ENCODE data around the gene CYP4F3. TPM values are rescaled to one million over a fixed set of nuclear protein-coding genes. Genes with fewer than 3 reads are reported as not detected.

The CYP4F3 gene
- total RNA-seq, 4 donors from 2014 or later, result 0.08 to 5.3 (median 0.81) TPM; not detected in 1

DNA sequence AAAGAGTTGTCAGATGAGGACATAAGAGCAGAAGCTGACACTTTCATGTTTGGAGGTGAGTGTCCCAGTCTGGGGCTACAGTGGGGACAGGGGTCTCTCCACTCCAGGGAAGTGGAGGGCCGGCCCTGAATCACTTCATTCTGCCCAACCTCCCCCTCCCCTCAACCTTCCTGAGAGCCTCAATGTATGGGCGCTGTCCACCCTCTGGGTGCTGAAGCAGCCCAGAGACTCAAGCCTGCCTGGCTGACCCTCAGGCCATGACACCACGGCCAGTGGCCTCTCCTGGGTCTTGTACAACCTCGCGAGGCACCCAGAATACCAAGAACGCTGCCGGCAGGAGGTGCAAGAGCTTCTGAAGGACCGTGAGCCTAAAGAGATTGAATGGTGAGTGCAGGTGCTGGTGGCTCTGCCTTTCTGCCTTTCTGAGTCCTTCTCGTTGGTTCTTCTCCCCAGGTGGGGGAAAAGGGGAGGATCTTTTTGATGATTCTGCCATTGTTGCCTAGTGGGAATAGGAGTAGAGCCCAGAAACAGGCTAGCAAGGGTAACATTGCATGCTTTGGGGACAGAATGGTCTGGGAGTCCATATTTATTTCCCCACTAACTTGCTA lies 16.9 kb upstream of the CYP4F3 start:
- no peak overlapping the region for H3K4me3 ChIP-seq
- H3K36me3 ChIP-seq, result no peaks in the 10 kb centered on the region
- H3K27ac ChIP-seq, result no peak overlapping the region
- H3K9me3 ChIP-seq, result no peaks in the 10 kb centered on the region
- H3K4me1 ChIP-seq, result no peaks in the 10 kb centered on the region
- no peak for TF ChIP-seq POLR2A (IDR thresholded peaks at IDR 0.05)
- no peak for TF ChIP-seq POLR2AphosphoS5 (IDR thresholded peaks at IDR 0.05)
- TF ChIP-seq, protein P1, sequence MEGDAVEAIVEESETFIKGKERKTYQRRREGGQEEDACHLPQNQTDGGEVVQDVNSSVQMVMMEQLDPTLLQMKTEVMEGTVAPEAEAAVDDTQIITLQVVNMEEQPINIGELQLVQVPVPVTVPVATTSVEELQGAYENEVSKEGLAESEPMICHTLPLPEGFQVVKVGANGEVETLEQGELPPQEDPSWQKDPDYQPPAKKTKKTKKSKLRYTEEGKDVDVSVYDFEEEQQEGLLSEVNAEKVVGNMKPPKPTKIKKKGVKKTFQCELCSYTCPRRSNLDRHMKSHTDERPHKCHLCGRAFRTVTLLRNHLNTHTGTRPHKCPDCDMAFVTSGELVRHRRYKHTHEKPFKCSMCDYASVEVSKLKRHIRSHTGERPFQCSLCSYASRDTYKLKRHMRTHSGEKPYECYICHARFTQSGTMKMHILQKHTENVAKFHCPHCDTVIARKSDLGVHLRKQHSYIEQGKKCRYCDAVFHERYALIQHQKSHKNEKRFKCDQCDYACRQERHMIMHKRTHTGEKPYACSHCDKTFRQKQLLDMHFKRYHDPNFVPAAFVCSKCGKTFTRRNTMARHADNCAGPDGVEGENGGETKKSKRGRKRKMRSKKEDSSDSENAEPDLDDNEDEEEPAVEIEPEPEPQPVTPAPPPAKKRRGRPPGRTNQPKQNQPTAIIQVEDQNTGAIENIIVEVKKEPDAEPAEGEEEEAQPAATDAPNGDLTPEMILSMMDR (IDR thresholded peaks at IDR 0.05), result no peak
- ATAC-seq, result no peak
- peaks cover 66% of the 10 kb centered on the region for H3K27me3 ChIP-seq
- no CpG with 5 or more reads among the region's 9 CpGs for whole genome bisulfite sequencing, 2 donors (ENCODE audit: low coverage in 1 of 2)

DNA sequence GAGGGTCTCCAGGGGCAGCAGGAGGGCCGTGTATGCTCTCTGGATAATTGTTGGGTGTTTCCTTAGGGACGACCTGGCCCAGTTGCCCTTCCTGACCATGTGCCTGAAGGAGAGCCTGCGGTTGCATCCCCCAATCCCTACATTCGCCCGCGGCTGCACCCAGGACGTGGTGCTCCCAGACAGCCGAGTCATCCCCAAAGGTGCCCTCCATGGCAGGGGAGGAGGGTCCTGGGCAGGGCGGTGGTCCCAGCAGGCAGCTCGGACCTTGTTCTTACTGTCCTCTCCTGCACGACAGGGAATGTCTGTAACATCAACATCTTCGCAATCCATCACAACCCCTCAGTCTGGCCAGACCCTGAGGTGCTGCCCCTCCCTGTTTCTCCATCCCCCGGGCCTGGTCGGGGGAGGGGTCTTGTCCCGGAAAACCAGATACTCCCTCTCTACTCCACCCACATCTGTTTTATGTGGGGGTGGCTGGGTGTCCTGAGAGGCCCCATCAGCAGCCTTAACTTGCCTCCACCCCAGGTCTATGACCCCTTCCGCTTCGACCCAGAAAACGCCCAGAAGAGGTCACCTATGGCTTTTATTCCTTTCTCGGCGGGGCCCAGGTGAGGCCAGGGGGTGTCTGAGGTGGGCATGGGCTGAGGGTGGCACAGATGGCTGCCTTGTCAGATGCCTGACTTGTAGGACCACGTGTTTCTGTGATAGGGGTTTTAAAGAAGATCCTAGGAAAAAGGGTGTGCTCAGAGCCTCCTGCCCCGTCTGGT lies 12.3 kb upstream of the CYP4F3 start:
- Histone ChIP-seq H3K27ac (no peak overlapping the region), H3K36me3 (no peaks in the 10 kb centered on the region), H3K4me1 (peaks cover 0 to 7% (median 0%) of the 10 kb centered on the region in 3 donors), H3K9me3 (no peaks in the 10 kb centered on the region), H3K4me3 (no peak overlapping the region), H3K27me3 (peaks cover 67% of the 10 kb centered on the region)
- TF ChIP-seq, protein P1 (IDR thresholded peaks at IDR 0.05), result no peak
- TF ChIP-seq POLR2AphosphoS5 (IDR thresholded peaks at IDR 0.05) (no peak), POLR2A (IDR thresholded peaks at IDR 0.05) (no peak), EP300 (IDR thresholded peaks at IDR 0.05) (no peak)
- no peak for ATAC-seq
- WGBS, 2 donors (ENCODE audit: low coverage in 1 of 2), result 56 to 64% methylated on average over 11 of the region's 22 CpGs

DNA sequence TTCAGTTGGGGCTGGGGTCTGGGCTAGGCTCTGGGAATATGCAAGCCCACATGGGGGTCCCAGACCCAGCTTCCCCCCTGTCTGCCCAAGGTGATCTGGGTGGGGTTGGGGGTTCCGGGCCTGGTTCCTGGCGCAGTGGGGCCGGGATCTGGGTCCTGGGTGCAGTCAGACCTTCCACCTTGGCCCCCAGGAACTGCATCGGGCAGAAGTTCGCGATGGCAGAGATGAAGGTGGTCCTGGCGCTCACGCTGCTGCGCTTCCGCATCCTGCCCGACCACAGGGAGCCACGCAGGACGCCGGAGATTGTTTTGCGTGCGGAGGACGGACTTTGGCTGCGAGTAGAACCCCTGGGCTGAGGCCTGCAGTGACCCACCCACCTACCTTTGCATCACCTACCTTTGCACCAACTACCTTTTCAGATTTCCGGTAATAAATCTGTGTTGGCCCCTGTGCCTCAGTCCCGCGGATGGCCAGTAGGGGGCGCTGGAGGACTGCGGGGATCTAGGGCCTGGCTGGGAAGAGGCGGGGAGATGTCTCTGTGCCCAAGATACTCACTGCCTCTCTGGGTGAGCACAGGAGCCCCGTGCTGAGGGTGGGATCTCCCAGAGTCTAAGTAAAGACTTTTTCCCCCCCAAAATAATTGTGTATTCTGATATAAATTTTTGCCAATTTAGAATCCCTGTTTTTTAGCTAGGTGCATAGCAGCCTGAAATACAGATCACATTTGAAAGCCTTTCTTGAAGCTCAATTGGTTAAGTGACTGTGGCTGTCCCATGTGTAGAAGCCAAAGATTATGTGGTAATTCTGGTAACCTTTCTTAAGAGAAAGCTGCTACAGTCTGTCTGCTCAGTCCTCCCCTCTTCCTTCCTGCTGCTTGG lies 11.5 kb upstream of the CYP4F3 start:
- peak; percentile 77 for ATAC-seq
- TF ChIP-seq, protein P1 (IDR thresholded peaks at IDR 0.05), result peak; percentile 91 to 98 (median 96)
- TF ChIP-seq EP300 (IDR thresholded peaks at IDR 0.05), result no peak
- 0 to 5% methylated on average over 1 to 4 of the region's 25 CpGs for WGBS, 2 donors (ENCODE audit: low coverage in 1 of 2)
- H3K36me3 ChIP-seq, result no peaks in the 10 kb centered on the region
- H3K9me3 ChIP-seq, result no peaks in the 10 kb centered on the region
- peaks cover 60% of the 10 kb centered on the region for H3K27me3 ChIP-seq
- H3K4me3 ChIP-seq, result no peak overlapping the region
- H3K4me1 ChIP-seq, result peaks cover 0 to 7% (median 0%) of the 10 kb centered on the region in 3 donors
- no peak overlapping the region for H3K27ac ChIP-seq

DNA sequence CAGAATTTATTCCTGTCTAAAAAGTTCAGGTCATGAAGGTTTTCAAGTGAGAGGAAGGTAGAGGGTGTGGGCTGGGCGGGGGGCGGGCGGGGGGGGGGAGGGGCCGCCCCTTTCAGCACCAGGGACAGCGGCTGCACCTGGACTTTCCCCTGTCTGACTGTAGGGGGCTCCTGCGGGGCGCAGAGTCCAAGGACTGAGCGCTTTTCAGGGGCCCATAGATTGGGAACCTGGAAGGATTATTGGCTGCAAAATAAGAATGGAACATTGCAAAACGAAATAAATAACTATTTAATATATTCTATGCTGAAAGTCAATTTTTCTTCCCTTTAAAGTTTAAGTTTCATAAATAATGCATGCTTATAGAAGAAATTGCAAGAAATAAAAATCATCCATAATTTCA lies 8.9 kb upstream of the CYP4F3 start:
- H3K27ac ChIP-seq, result no peak overlapping the region
- peaks cover 74% of the 10 kb centered on the region for H3K27me3 ChIP-seq
- H3K36me3 ChIP-seq, result no peaks in the 10 kb centered on the region
- TF ChIP-seq, protein P1 (IDR thresholded peaks at IDR 0.05), result peak in 1 of 4 experiments; percentile 43
- TF ChIP-seq POLR2A (IDR thresholded peaks at IDR 0.05), result no peak
- no peaks in the 10 kb centered on the region for H3K9me3 ChIP-seq
- peaks cover 0 to 7% (median 0%) of the 10 kb centered on the region in 3 donors for H3K4me1 ChIP-seq
- WGBS, 2 donors (ENCODE audit: low coverage in 1 of 2), result 1 to 10% methylated on average over 4 of the region's 9 CpGs
- no peak overlapping the region for H3K4me3 ChIP-seq
- ATAC-seq, result no peak

All from gastroesophageal sphincter (tissue), 4 donors.